ENCODE results near the gene MTX2.

The MTX2 gene

GRCh38 chr2:176334729-176335128 is 65.5 kb downstream of the MTX2 start:
- no peak for DNase-seq (ENCODE audit: low read depth)
- no peak overlapping the region for H3K4me3 ChIP-seq (ENCODE audit: low read depth, low read length)
- TF ChIP-seq MAX (IDR thresholded peaks at IDR 0.05; ENCODE audit: low read depth, low read length) = no peak
- TF ChIP-seq POLR2A (IDR thresholded peaks at IDR 0.05; ENCODE audit: extremely low read depth, insufficient read length) = no peak
- TF ChIP-seq MYC (IDR thresholded peaks at IDR 0.05; ENCODE audit: low read depth, low read length) = no peak
- no peak for TF ChIP-seq CTCF (IDR thresholded peaks at IDR 0.05; ENCODE audit: low read depth, low read length)

GRCh38 chr2:176338395-176338794 is 69.2 kb downstream of the MTX2 start:
- TF ChIP-seq POLR2A (IDR thresholded peaks at IDR 0.05; ENCODE audit: extremely low read depth, insufficient read length) = no peak
- TF ChIP-seq MAX (IDR thresholded peaks at IDR 0.05; ENCODE audit: low read depth, low read length) = no peak
- no peak for TF ChIP-seq MYC (IDR thresholded peaks at IDR 0.05; ENCODE audit: low read depth, low read length)
- TF ChIP-seq CTCF (IDR thresholded peaks at IDR 0.05; ENCODE audit: low read depth, low read length) = no peak

GRCh38 chr2:176339208-176339607 is 70.0 kb downstream of the MTX2 start:
- TF ChIP-seq POLR2A (IDR thresholded peaks at IDR 0.05; ENCODE audit: extremely low read depth, insufficient read length) (no peak), CTCF (IDR thresholded peaks at IDR 0.05; ENCODE audit: low read depth, low read length) (no peak), MAX (IDR thresholded peaks at IDR 0.05; ENCODE audit: low read depth, low read length) (no peak), MYC (IDR thresholded peaks at IDR 0.05; ENCODE audit: low read depth, low read length) (no peak)
- no peak for DNase-seq (ENCODE audit: low read depth)
- H3K4me3 ChIP-seq (ENCODE audit: low read depth, low read length) = no peak overlapping the region

More at GRCh38 chr2:176338395-176338794, 69.2 kb downstream of the MTX2 start:
- H3K4me3 ChIP-seq (ENCODE audit: low read depth, low read length) = no peak overlapping the region
- DNase-seq (ENCODE audit: low read depth) = no peak

GRCh38 chr2:176356251-176356650 is 87.0 kb downstream of the MTX2 start:
- DNase-seq (ENCODE audit: low read depth) = no peak
- TF ChIP-seq POLR2A (IDR thresholded peaks at IDR 0.05; ENCODE audit: extremely low read depth, insufficient read length) = no peak
- TF ChIP-seq CTCF (IDR thresholded peaks at IDR 0.05; ENCODE audit: low read depth, low read length) = no peak
- TF ChIP-seq MAX (IDR thresholded peaks at IDR 0.05; ENCODE audit: low read depth, low read length) = no peak
- TF ChIP-seq MYC (IDR thresholded peaks at IDR 0.05; ENCODE audit: low read depth, low read length) = no peak
- H3K4me3 ChIP-seq (ENCODE audit: low read depth, low read length) = no peak overlapping the region

- DNase-seq (ENCODE audit: low read depth) = no peak
- no peak for TF ChIP-seq POLR2A (IDR thresholded peaks at IDR 0.05; ENCODE audit: extremely low read depth, insufficient read length)
- no peak for TF ChIP-seq CTCF (IDR thresholded peaks at IDR 0.05; ENCODE audit: low read depth, low read length)
- TF ChIP-seq MYC (IDR thresholded peaks at IDR 0.05; ENCODE audit: low read depth, low read length) = no peak
- no peak for TF ChIP-seq MAX (IDR thresholded peaks at IDR 0.05; ENCODE audit: low read depth, low read length)
- no peak overlapping the region for H3K4me3 ChIP-seq (ENCODE audit: low read depth, low read length)
These were observed 95.2 kb downstream of the MTX2 start for GRCh38 chr2:176364273-176364977.
